Glutamatergic neuron (in vitro differentiated cells): ENCODE measurements around the gene CNTNAP2. TPM values are rescaled to one million over a fixed set of nuclear protein-coding genes. Genes with fewer than 3 reads are reported as not detected.
A peak's percentile ranks its signal among the peaks of the same experiment; 100 is the strongest.

Source experiments
- DNase-seq: peaks from one replicate; pipeline ENCODE4 v3.0.0; 2022
- H3K27ac Mint-ChIP-seq: one replicate; pipeline ENCODE4 v1.8.0; 2020; ENCODE audit warnings: mild to moderate bottlenecking, mixed read lengths, inconsistent platforms; ENCODE audit not compliant: unreplicated experiment
- H3K27me3 Mint-ChIP-seq: one replicate; pipeline ENCODE4 v1.8.0; 2020; ENCODE audit warnings: mild to moderate bottlenecking, moderate library complexity, mixed read lengths, inconsistent platforms; ENCODE audit not compliant: unreplicated experiment
- H3K36me3 Mint-ChIP-seq: one replicate; pipeline ENCODE4 v1.8.0; 2020; ENCODE audit warnings: mild to moderate bottlenecking, mixed read lengths, inconsistent platforms; ENCODE audit not compliant: unreplicated experiment
- H3K4me1 Mint-ChIP-seq: one replicate; pipeline ENCODE4 v1.8.0; 2020; ENCODE audit warnings: mild to moderate bottlenecking, low read depth, mixed read lengths, inconsistent platforms; ENCODE audit not compliant: unreplicated experiment
- H3K4me3 Mint-ChIP-seq: one replicate; pipeline ENCODE4 v1.8.0; 2020; ENCODE audit warnings: mild to moderate bottlenecking, mixed read lengths, inconsistent platforms; ENCODE audit not compliant: unreplicated experiment
- H3K9me3 Mint-ChIP-seq: one replicate; pipeline ENCODE4 v1.8.0; 2020; ENCODE audit warnings: mild to moderate bottlenecking, moderate library complexity, mixed read lengths, inconsistent platforms; ENCODE audit not compliant: unreplicated experiment
- CTCF ChIP-seq: fragments of 200-600 bp; sonication (generic); IDR thresholded peaks from one replicate; pipeline ENCODE4 v1.5.0; 2021; ENCODE audit not compliant: partially characterized antibody, unreplicated experiment
- total RNA-seq: library from RNA; stranded (reverse); fragmentation: NEBNext Ultra II Directional; extraction: Animal tissue kit (Norgen Biotek cat#: 25700); gene quantifications from one replicate; pipeline ENCODE4 v1.2.1, GENCODE V29; 2021; ENCODE audit not compliant: unreplicated experiment

The CNTNAP2 gene
- total RNA-seq, 1 donor from 2014 or later = 25.8 TPM

GRCh38 chr7:147803606-147804005, 1687.0 kb downstream of the CNTNAP2 start:
- DNase-seq = no peak
- no peak for TF ChIP-seq CTCF
- peaks cover 6% of the 10 kb centered on the region for H3K9me3 Mint-ChIP-seq
- H3K27ac Mint-ChIP-seq = peak overlapping the region; percentile 68
- peaks cover 14% of the 10 kb centered on the region for H3K4me1 Mint-ChIP-seq
- H3K4me3 Mint-ChIP-seq = no peak overlapping the region
- no peaks in the 10 kb centered on the region for H3K36me3 Mint-ChIP-seq
- peaks cover 6% of the 10 kb centered on the region for H3K27me3 Mint-ChIP-seq

- H3K36me3 Mint-ChIP-seq = no peaks in the 10 kb centered on the region
- peaks cover 13% of the 10 kb centered on the region for H3K4me1 Mint-ChIP-seq
- H3K27ac Mint-ChIP-seq = peak overlapping the region; percentile 68
- peaks cover 5% of the 10 kb centered on the region for H3K9me3 Mint-ChIP-seq
- no peak overlapping the region for H3K4me3 Mint-ChIP-seq
- no peak for DNase-seq
- H3K27me3 Mint-ChIP-seq = peaks cover 6% of the 10 kb centered on the region
- TF ChIP-seq CTCF = no peak
Measured at GRCh38 chr7:147804032-147804431, 1687.4 kb downstream of the CNTNAP2 start.

GRCh38 chr7:147805996-147806576, 1689.5 kb downstream of the CNTNAP2 start:
- H3K9me3 Mint-ChIP-seq = peaks cover 3% of the 10 kb centered on the region
- H3K4me1 Mint-ChIP-seq = peaks cover 9% of the 10 kb centered on the region
- H3K27me3 Mint-ChIP-seq = peaks cover 6% of the 10 kb centered on the region
- H3K4me3 Mint-ChIP-seq = no peak overlapping the region
- H3K27ac Mint-ChIP-seq = no peak overlapping the region
- peak; percentile 18 for TF ChIP-seq CTCF
- no peak for DNase-seq
- no peaks in the 10 kb centered on the region for H3K36me3 Mint-ChIP-seq

- no peak for TF ChIP-seq CTCF
- H3K4me3 Mint-ChIP-seq = no peak overlapping the region
- no peak for DNase-seq
- peaks cover under 1% of the 10 kb centered on the region for H3K27me3 Mint-ChIP-seq
- H3K9me3 Mint-ChIP-seq = peaks cover 2% of the 10 kb centered on the region
- H3K4me1 Mint-ChIP-seq = no peaks in the 10 kb centered on the region
- H3K27ac Mint-ChIP-seq = no peak overlapping the region
- H3K36me3 Mint-ChIP-seq = no peaks in the 10 kb centered on the region
Measured at GRCh38 chr7:147809786-147810185, 1693.2 kb downstream of the CNTNAP2 start.

GRCh38 chr7:147810269-147810668, 1693.7 kb downstream of the CNTNAP2 start:
- no peak overlapping the region for H3K4me3 Mint-ChIP-seq
- no peak for TF ChIP-seq CTCF
- peaks cover 1% of the 10 kb centered on the region for H3K27me3 Mint-ChIP-seq
- no peak overlapping the region for H3K27ac Mint-ChIP-seq
- no peak for DNase-seq
- no peaks in the 10 kb centered on the region for H3K4me1 Mint-ChIP-seq
- no peaks in the 10 kb centered on the region for H3K36me3 Mint-ChIP-seq
- H3K9me3 Mint-ChIP-seq = no peaks in the 10 kb centered on the region
